K562 (cell line): Measurements from ENCODE around the gene MRGPRF. TPM values are rescaled to one million over a fixed set of nuclear protein-coding genes. Genes with fewer than 3 reads are reported as not detected.

Experiments used
- ATAC-seq: fragments of 200-7000 bp; cut with Tn5 transposase; 3 replicates; pipeline ENCODE4 v1.9.1; 2020; ENCODE audit warnings: moderate library complexity
- BruUV-seq: library from RNA; stranded (reverse); fragments of 400-500 nt; replicated peaks from 2 replicates; lab custom pipeline; 2021; lab: Mats Ljungman, UMichigan
- CTCF ChIA-PET: fragments of 300-600 bp; formaldehyde crosslinking; extraction: SDS; loops from one replicate; lab custom pipeline; 2021; ENCODE audit warnings: low intra/inter-chr PET ratio; lab: Yijun Ruan, JAX
- POLR2A ChIA-PET: fragments of 300-600, 350-650 bp; sonication (Branson Sonifier 250); formaldehyde crosslinking; extraction: SDS; loops from one replicate; lab custom pipeline; 2021; ENCODE audit warnings: antibody characterized with exemption, inconsistent platforms; lab: Yijun Ruan, JAX
- DNase-seq, 4 experiments: peaks; one replicate each; pipeline versions ENCODE4 v3.0.0 to v3.0.0-alpha.2; 2011 to 2018; ENCODE audit warnings: low spot score in 3 of 4, mixed read lengths in 3 of 4; ENCODE audit errors: extremely low read depth in 1 of 4
- FAIRE-seq: peaks from 2 replicates; lab custom pipeline; 2011; peaks lifted over from hg19 to GRCh38; lab: Jason Lieb, UNC
- H2AFZ ChIP-seq: 2 replicates; pipeline ENCODE4 v1.6.0; 2011; ENCODE audit warnings: low read depth, low read length, control low read depth, inconsistent platforms
- H3K27ac ChIP-seq: fragments of 200-600 bp; 3 replicates; pipeline ENCODE4 v1.8.0; 2011; ENCODE audit warnings: low read depth, mild to moderate bottlenecking, control low read depth, inconsistent platforms, low read length, moderate library complexity, mixed read lengths; ENCODE audit errors: extremely low read depth
- H3K27me3 ChIP-seq, 2 experiments: fragments of 300-600 bp in 1 of 2; 2 replicates in 1 of 2; 3 replicates in 1 of 2; pipeline versions ENCODE4 v1.6.0 to v1.8.0; 2011; ENCODE audit warnings: inconsistent platforms in 2 of 2, low read length in 2 of 2, mild to moderate bottlenecking in 1 of 2, mixed read lengths in 1 of 2, moderate library complexity in 1 of 2; ENCODE audit not compliant: control insufficient read depth in 2 of 2, insufficient read depth in 2 of 2
- H3K36me3 ChIP-seq: fragments of 300-600 bp; 3 replicates; pipeline ENCODE4 v1.8.0; 2011; ENCODE audit warnings: mild to moderate bottlenecking, low read length, inconsistent platforms; ENCODE audit not compliant: control insufficient read depth, insufficient read depth
- H3K4me1 ChIP-seq, 2 experiments: fragments of 200-600 bp in 1 of 2; replicated peaks in 1 of 2; 2 replicates in 1 of 2; 3 replicates in 1 of 2; pipeline versions ENCODE4 v1.5.1 to v1.8.0; 2011; ENCODE audit warnings: inconsistent platforms in 2 of 2, low read length in 2 of 2, mild to moderate bottlenecking in 1 of 2, mixed read lengths in 1 of 2, moderate library complexity in 1 of 2; ENCODE audit not compliant: control insufficient read depth in 2 of 2, insufficient read depth in 2 of 2
- H3K4me2 ChIP-seq: 2 replicates; pipeline ENCODE4 v1.6.1; 2011; ENCODE audit warnings: low read length, control low read depth, inconsistent platforms, mixed read lengths; ENCODE audit not compliant: insufficient read depth
- H3K4me3 ChIP-seq: fragments of 200-600 bp; sonication (generic), shearing (Covaris generic); 2 replicates; pipeline ENCODE4 v1.5.1; 2016; ENCODE audit warnings: control low read depth, inconsistent platforms
- H3K79me2 ChIP-seq: fragments of 200-600 bp; 3 replicates; pipeline ENCODE4 v1.8.0; 2011; ENCODE audit warnings: low read length, inconsistent platforms; ENCODE audit not compliant: control insufficient read depth, insufficient read depth
- H3K9ac ChIP-seq, 2 experiments: 2 replicates each; pipeline versions ENCODE4 v1.6.0 to v1.6.1; 2011; ENCODE audit warnings: low read depth in 2 of 2, low read length in 2 of 2, control low read depth in 1 of 2, inconsistent platforms in 1 of 2, mild to moderate bottlenecking in 1 of 2, mixed read lengths in 1 of 2; ENCODE audit not compliant: insufficient read depth in 1 of 2
- H3K9me1 ChIP-seq: one replicate; pipeline ENCODE4 v1.6.0; 2011; ENCODE audit warnings: inconsistent platforms, mild to moderate bottlenecking, low read length, moderate library complexity; ENCODE audit not compliant: control insufficient read depth, insufficient read depth
- H3K9me3 ChIP-seq: replicated peaks from 2 replicates; pipeline ENCODE4 v1.5.1; 2011; ENCODE audit warnings: low read depth, low read length, inconsistent platforms; ENCODE audit not compliant: control insufficient read depth, insufficient read depth
- H4K20me1 ChIP-seq: replicated peaks from 2 replicates; pipeline ENCODE4 v1.6.1; 2011; ENCODE audit warnings: low read length, inconsistent platforms, mixed read lengths; ENCODE audit not compliant: control insufficient read depth, insufficient read depth
- CBX2 ChIP-seq: fragments of 200-600 bp; sonication (generic); IDR thresholded peaks from one replicate; pipeline ENCODE4 v1.6.1; 2012; ENCODE audit warnings: mild to moderate bottlenecking, low read length, inconsistent platforms; ENCODE audit not compliant: insufficient read depth, poor library complexity, severe bottlenecking
- CBX5 ChIP-seq: IDR thresholded peaks from 2 replicates; pipeline ENCODE4 v1.6.1; 2014; ENCODE audit warnings: low read depth, borderline replicate concordance
- FOXJ2 ChIP-seq: fragments of 200-800 bp; sonication (Bioruptor generic); IDR thresholded peaks from 2 replicates; pipeline ENCODE4 v1.6.1; 2016; ENCODE audit warnings: missing genetic modification characterization, missing compliant biosample characterization
- FOXP1 ChIP-seq: sonication (generic); formaldehyde crosslinking; IDR thresholded peaks from 2 replicates; pipeline ENCODE4 v1.8.0; 2022; ENCODE audit warnings: mild to moderate bottlenecking, missing genetic modification reagents
- HDAC8 ChIP-seq: fragments of 450-650 bp; IDR thresholded peaks from 2 replicates; pipeline ENCODE4 v1.6.1; 2016; ENCODE audit warnings: mild to moderate bottlenecking, missing genetic modification characterization, moderate library complexity, missing compliant biosample characterization
- HOXB6 ChIP-seq: fragments of 250-450 bp; sonication (Bioruptor Pico); IDR thresholded peaks from 2 replicates; pipeline ENCODE4 v1.5.1; 2022; ENCODE audit warnings: mild to moderate bottlenecking, borderline replicate concordance
- MCM5 ChIP-seq: fragments of 450-650 bp; IDR thresholded peaks from 2 replicates; pipeline ENCODE4 v1.6.1; 2016; ENCODE audit warnings: low read depth
- RAD21 ChIP-seq, 2 experiments: fragments of 250-450 bp in 1 of 2; fragments of 450-650 bp in 1 of 2; sonication (Bioruptor Pico) in 1 of 2; formaldehyde crosslinking in 1 of 2; IDR thresholded peaks in 1 of 2; conservative IDR thresholded peaks in 1 of 2; 2 replicates each; pipeline versions ENCODE4 v1.4.0 to v1.8.0; 2020 to 2022; ENCODE audit warnings: mild to moderate bottlenecking in 2 of 2, moderate library complexity in 1 of 2
- ZNF3 ChIP-seq: fragments of 250-450 bp; sonication (Bioruptor Pico); IDR thresholded peaks from 2 replicates; pipeline ENCODE4 v1.5.0; 2021; ENCODE audit warnings: mild to moderate bottlenecking, moderate library complexity
- WGBS: fragments of 100-300 bp; shearing (Covaris generic); methylation state at CpG from one replicate; pipeline ENCODE4 v1.1.6; 2016; ENCODE audit warnings: low coverage, mixed read lengths; ENCODE audit not compliant: insufficient coverage; ENCODE audit errors: missing lambda C conversion rate; 5-methylcytosine and 5-hydroxymethylcytosine counted together
- in situ Hi-C: fragments of 300-500 bp; cut with MboI; formaldehyde crosslinking; loops from 4 replicates; pipeline ENCODE4 v1.15.0; 2018; ENCODE audit warnings: inconsistent platforms, mixed read lengths
- intact Hi-C: fragments of 100-400 bp; cut with micrococcal nuclease; formaldehyde crosslinking; loops from 2 replicates; pipeline ENCODE4 v1.14.2; 2022
- polyA plus RNA-seq, 8 experiments: library from polyadenylated mRNA; depleted of rRNA in 4 of 8; stranded (reverse) in 5 of 8; unstranded in 3 of 8; fragments of >200 nt; fragmentation: Nextera tagmentation in 2 of 8; fragmentation: Illumina TruSeq in 1 of 8; extraction: Ambion mirVana in 2 of 8; extraction: Trizol in 1 of 8; gene quantifications; 2 replicates each; pipeline versions ENCODE4 v1.2.1 to v1.2.3, GENCODE V29; 2011 to 2014; ENCODE audit warnings: inconsistent platforms in 1 of 8, missing spikeins in 1 of 8
- total RNA-seq, 7 experiments: library from RNA; depleted of rRNA in 6 of 7; stranded (reverse); fragments of >200 nt in 6 of 7; fragmentation: Illumina TruSeq in 2 of 7; extraction: Trizol in 2 of 7; gene quantifications; 2 replicates each; pipeline versions ENCODE4 v1.2.1 to v1.2.3, GENCODE V29; 2011 to 2021; ENCODE audit warnings: low replicate concordance in 1 of 7
- TF ChIP-seq, protein P1 (sequence below), 2 experiments: fragments of 450-650 bp in 1 of 2; IDR thresholded peaks; 2 replicates each; pipeline ENCODE4 v1.6.1; 2011 to 2017; ENCODE audit warnings: low read depth in 2 of 2, antibody characterized with exemption in 1 of 2, borderline replicate concordance in 1 of 2, low read length in 1 of 2, mild to moderate bottlenecking in 1 of 2, mixed read lengths in 1 of 2; ENCODE audit not compliant: control insufficient read depth in 1 of 2
- TF ChIP-seq, protein P2 (sequence below): fragments of 450-650 bp; IDR thresholded peaks from 2 replicates; pipeline ENCODE4 v1.6.1; 2018; ENCODE audit warnings: mild to moderate bottlenecking, low read depth; ENCODE audit not compliant: partially characterized antibody
- TF ChIP-seq, protein P3 (sequence below), 3 experiments: IDR thresholded peaks in 2 of 3; conservative IDR thresholded peaks in 1 of 3; 2 replicates each; pipeline ENCODE4 v1.5.1; 2011 to 2012; ENCODE audit warnings: low read length in 3 of 3, mild to moderate bottlenecking in 3 of 3, control low read depth in 2 of 3, improper control_type of control experiment in 1 of 3, inconsistent platforms in 1 of 3, low read depth in 1 of 3, mixed read lengths in 1 of 3, moderate library complexity in 1 of 3; ENCODE audit not compliant: insufficient read depth in 2 of 3

MRGPRF gene
- total and polyA plus RNA-seq, 9 of the 15 experiments (the other 6 are each of a cell fraction or from before 2014, with no cell fraction given) = not detected

DNA sequence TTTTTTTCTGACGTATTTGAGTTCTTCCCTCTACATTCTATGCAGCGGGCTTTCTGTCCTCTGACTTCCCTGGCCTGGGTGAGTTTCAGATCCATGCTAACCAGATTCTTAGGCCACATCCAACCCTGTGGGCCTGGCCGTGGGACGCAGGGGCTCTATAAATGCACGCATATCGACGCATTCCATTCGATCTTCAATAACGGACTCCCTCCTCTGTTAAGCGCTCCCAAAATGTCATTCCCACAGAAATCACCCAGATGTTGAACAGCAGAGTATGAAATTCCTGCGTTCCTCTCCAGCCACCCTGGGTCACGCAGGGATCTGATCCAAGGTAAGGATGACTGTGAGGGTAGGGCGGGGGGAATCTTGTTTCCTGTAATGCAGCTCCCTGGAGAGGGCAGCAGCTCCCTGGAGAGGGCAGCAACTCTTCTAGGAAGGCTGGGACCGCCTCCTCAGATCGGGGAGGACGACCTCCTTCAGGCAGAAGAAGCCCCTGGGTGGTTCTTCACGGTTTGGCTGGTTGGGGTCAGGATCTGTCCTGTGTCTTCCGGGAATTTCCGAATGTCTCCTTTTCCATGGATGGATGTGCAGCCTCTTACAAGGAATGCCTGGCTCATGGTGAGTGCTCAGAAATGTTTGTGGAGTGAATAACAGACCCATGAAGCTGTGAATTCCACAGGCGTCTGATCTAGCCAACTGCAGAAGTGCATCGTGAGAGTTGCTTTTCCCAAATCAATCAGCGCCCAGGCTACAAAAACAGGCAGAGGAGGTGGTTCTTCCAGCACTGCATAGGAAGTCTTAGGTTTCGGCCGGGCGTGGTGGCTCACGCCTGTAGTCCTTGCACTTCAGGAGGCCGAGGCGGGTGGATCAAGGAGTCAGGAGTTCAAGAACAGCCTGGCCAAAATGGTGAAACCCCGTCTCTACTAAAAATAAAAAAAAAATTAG lies 44.5 kb downstream of the MRGPRF start:
- DNase-seq (no peak), FAIRE-seq (no peak), ATAC-seq (no peak; the same call in 2 of the 3 replicates)
- no peaks in the 10 kb centered on the region for H4K20me1 ChIP-seq
- peaks cover 46 to 71% of the 10 kb centered on the region in 2 experiments for H3K27me3 ChIP-seq
- H3K79me2 ChIP-seq = no peaks in the 10 kb centered on the region
- 6% methylated on average over 28 of the region's 29 CpGs for WGBS
- no peak overlapping the region for H3K4me3 ChIP-seq
- H3K9me3 ChIP-seq = no peaks in the 10 kb centered on the region
- ChIA-PET POLR2A (interaction anchor here (0.7 kb wide), 1 partner anchor 323 kb away, joined by 3 read pairs; no protein-coding TSS in a partner anchor), CTCF (no interaction called here)
- H3K4me2 ChIP-seq = no peak overlapping the region
- H3K9ac ChIP-seq = no peak overlapping the region
- H3K27ac ChIP-seq = no peak overlapping the region
- TF ChIP-seq CBX5 (no peak), FOXP1 (CRISPR knock-in tag) (no peak), CBX2 (peak; percentile 13), HDAC8 (tag) (no peak), FOXJ2 (tag) (no peak), MCM5 (no peak), ZNF3 (CRISPR knock-in tag) (0 out of 2 replicates have a peak, but pooled peaks have one; percentile 56), RAD21 (CRISPR knock-in tag; conservative IDR thresholded peaks at IDR 0.05 in 1 of 2, IDR thresholded peaks at IDR 0.05 in 1 of 2) (peak in 1 of 2 experiments; percentile 22; a peak in 1 of 4 replicates), HOXB6 (CRISPR knock-in tag) (no peak)
- TF ChIP-seq, protein P1, sequence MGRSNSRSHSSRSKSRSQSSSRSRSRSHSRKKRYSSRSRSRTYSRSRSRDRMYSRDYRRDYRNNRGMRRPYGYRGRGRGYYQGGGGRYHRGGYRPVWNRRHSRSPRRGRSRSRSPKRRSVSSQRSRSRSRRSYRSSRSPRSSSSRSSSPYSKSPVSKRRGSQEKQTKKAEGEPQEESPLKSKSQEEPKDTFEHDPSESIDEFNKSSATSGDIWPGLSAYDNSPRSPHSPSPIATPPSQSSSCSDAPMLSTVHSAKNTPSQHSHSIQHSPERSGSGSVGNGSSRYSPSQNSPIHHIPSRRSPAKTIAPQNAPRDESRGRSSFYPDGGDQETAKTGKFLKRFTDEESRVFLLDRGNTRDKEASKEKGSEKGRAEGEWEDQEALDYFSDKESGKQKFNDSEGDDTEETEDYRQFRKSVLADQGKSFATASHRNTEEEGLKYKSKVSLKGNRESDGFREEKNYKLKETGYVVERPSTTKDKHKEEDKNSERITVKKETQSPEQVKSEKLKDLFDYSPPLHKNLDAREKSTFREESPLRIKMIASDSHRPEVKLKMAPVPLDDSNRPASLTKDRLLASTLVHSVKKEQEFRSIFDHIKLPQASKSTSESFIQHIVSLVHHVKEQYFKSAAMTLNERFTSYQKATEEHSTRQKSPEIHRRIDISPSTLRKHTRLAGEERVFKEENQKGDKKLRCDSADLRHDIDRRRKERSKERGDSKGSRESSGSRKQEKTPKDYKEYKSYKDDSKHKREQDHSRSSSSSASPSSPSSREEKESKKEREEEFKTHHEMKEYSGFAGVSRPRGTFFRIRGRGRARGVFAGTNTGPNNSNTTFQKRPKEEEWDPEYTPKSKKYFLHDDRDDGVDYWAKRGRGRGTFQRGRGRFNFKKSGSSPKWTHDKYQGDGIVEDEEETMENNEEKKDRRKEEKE (IDR thresholded peaks at IDR 0.05; ENCODE audit: borderline replicate concordance in 1 of 2, control insufficient read depth in 1 of 2, low read depth in 2 of 2, low read length in 1 of 2) = no peak
- TF ChIP-seq, protein P2, sequence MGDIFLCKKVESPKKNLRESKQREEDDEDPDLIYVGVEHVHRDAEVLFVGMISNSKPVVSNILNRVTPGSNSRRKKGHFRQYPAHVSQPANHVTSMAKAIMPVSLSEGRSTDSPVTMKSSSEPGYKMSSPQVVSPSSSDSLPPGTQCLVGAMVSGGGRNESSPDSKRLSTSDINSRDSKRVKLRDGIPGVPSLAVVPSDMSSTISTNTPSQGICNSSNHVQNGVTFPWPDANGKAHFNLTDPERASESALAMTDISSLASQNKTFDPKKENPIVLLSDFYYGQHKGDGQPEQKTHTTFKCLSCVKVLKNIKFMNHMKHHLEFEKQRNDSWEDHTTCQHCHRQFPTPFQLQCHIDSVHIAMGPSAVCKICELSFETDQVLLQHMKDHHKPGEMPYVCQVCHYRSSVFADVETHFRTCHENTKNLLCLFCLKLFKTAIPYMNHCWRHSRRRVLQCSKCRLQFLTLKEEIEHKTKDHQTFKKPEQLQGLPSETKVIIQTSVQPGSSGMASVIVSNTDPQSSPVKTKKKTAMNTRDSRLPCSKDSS = no peak
- TF ChIP-seq, protein P3, sequence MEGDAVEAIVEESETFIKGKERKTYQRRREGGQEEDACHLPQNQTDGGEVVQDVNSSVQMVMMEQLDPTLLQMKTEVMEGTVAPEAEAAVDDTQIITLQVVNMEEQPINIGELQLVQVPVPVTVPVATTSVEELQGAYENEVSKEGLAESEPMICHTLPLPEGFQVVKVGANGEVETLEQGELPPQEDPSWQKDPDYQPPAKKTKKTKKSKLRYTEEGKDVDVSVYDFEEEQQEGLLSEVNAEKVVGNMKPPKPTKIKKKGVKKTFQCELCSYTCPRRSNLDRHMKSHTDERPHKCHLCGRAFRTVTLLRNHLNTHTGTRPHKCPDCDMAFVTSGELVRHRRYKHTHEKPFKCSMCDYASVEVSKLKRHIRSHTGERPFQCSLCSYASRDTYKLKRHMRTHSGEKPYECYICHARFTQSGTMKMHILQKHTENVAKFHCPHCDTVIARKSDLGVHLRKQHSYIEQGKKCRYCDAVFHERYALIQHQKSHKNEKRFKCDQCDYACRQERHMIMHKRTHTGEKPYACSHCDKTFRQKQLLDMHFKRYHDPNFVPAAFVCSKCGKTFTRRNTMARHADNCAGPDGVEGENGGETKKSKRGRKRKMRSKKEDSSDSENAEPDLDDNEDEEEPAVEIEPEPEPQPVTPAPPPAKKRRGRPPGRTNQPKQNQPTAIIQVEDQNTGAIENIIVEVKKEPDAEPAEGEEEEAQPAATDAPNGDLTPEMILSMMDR (IDR thresholded peaks at IDR 0.05 in 2 of 3, conservative IDR thresholded peaks at IDR 0.05 in 1 of 3; ENCODE audit: insufficient read depth in 2 of 3, low read depth in 1 of 3, low read length in 3 of 3) = 0 out of 6 replicates have a peak, but pooled peaks of 1 of the 3 experiments have one; percentile 7
- intact Hi-C loops (no loop called here), in situ Hi-C loops (no loop called here)
- BruUV-seq = no TSS peak
- H3K9me1 ChIP-seq = no peaks in the 10 kb centered on the region
- H2AFZ ChIP-seq = no peak overlapping the region
- no peaks in the 10 kb centered on the region for H3K36me3 ChIP-seq
- no peaks in the 10 kb centered on the region for H3K4me1 ChIP-seq
